ENCODE data around the gene CELA3A.

Gene CELA3A

GRCh38 chr1:22001409-22001808 lies at the start of gene CELA3A:
TSS of gene CELA3A (plus strand) at chr1:22001657. CDS start at chr1:22001675, 18 bp downstream.
- CTCF ChIA-PET, result no interaction called here

GRCh38 chr1:21952786-21953520 lies 48.5 kb upstream of the CELA3A start:
- TF ChIP-seq CTCF (IDR thresholded peaks at IDR 0.05; ENCODE audit: control extremely low read depth, extremely low read depth, low read depth, missing control alignments), result no peak
- ChIA-PET CTCF (interaction anchor here (2.2 kb wide), 1 partner anchor 11 kb away, joined by 6 read pairs; no protein-coding TSS in a partner anchor), POLR2A (no interaction called here)

More at GRCh38 chr1:22001409-22001808, at the start of gene CELA3A:
- no peak for DNase-seq (ENCODE audit: extremely low spot score)
- no peak for TF ChIP-seq CTCF (IDR thresholded peaks at IDR 0.05; ENCODE audit: control extremely low read depth, extremely low read depth, low read depth, missing control alignments)
- POLR2A ChIA-PET, result no interaction called here

GRCh38 chr1:21955058-21955457 lies 46.4 kb upstream of the CELA3A start:
- TF ChIP-seq CTCF (IDR thresholded peaks at IDR 0.05; ENCODE audit: control extremely low read depth, extremely low read depth, low read depth, missing control alignments), result no peak
- no peak for DNase-seq (ENCODE audit: extremely low spot score)
- POLR2A ChIA-PET, result no interaction called here
- CTCF ChIA-PET, result interaction anchor here (1.3 kb wide), 1 partner anchor 10 kb away, joined by 3 read pairs; no protein-coding TSS in a partner anchor

More at GRCh38 chr1:21952786-21953520, 48.5 kb upstream of the CELA3A start:
- DNase-seq (ENCODE audit: extremely low spot score), result no peak

- POLR2A ChIA-PET, result no interaction called here
- no peak for TF ChIP-seq CTCF (IDR thresholded peaks at IDR 0.05; ENCODE audit: control extremely low read depth, extremely low read depth, low read depth, missing control alignments)
- CTCF ChIA-PET, result interaction anchor here (0.7 to 1.8 kb wide), 3 partner anchors 8 to 16 kb away, joined by 3 to 4 read pairs (median 3); no protein-coding TSS in a partner anchor
- no peak for DNase-seq (ENCODE audit: extremely low spot score)
Measured at GRCh38 chr1:21955501-21956281, 45.8 kb upstream of the CELA3A start.

GRCh38 chr1:21956720-21957552 lies 44.5 kb upstream of the CELA3A start:
- ChIA-PET CTCF (interaction anchor here (0.7 to 1.8 kb wide), 2 partner anchors 9 to 17 kb away, joined by 3 to 4 read pairs; no protein-coding TSS in a partner anchor), POLR2A (no interaction called here)
- DNase-seq (ENCODE audit: extremely low spot score), result peak; percentile 42

More at GRCh38 chr1:21956720-21957552, 44.5 kb upstream of the CELA3A start:
- TF ChIP-seq CTCF (IDR thresholded peaks at IDR 0.05; ENCODE audit: control extremely low read depth, extremely low read depth, low read depth, missing control alignments), result no peak
